GM12878 (cell line): ENCODE data around the gene RGS12. TPM values are rescaled to one million over a fixed set of nuclear protein-coding genes. Genes with fewer than 3 reads are reported as not detected.

Experiments used
- ATAC-seq: fragments of 200-7000 bp; cut with Tn5 transposase; 3 replicates; pipeline ENCODE4 v1.9.1; 2020; ENCODE audit warnings: mild to moderate bottlenecking, moderate library complexity
- BruUV-seq: library from RNA; stranded (reverse); fragments of 400-500 nt; replicated peaks from 2 replicates; lab custom pipeline; 2021; lab: Mats Ljungman, UMichigan
- CTCF ChIA-PET: fragments of 300-600 bp; sonication (Branson Sonifier 250); formaldehyde crosslinking; extraction: SDS; loops from one replicate; lab custom pipeline; 2021; ENCODE audit warnings: inconsistent platforms; lab: Yijun Ruan, JAX
- POLR2A ChIA-PET: fragments of 350-600 bp; formaldehyde crosslinking; extraction: SDS; loops from one replicate; lab custom pipeline; 2021; ENCODE audit warnings: inconsistent platforms; lab: Charles Lee
- RAD21 ChIA-PET: fragments of 300-600 bp; sonication (Branson Sonifier 250); formaldehyde crosslinking; loops from one replicate; lab custom pipeline; 2023; ENCODE audit warnings: antibody characterized with exemption; ENCODE audit not compliant: unreplicated experiment; lab: Charles Lee
- SMC1A ChIA-PET: fragments of 300-600 bp; sonication (Branson Sonifier 250); formaldehyde crosslinking; loops from one replicate; lab custom pipeline; 2023; ENCODE audit not compliant: unreplicated experiment, uncharacterized antibody; lab: Charles Lee
- DNase-seq: peaks from one replicate; pipeline ENCODE4 v3.0.0-alpha.2; 2011; ENCODE audit warnings: low read depth, low spot score
- FAIRE-seq: peaks from 3 replicates; lab custom pipeline; 2011; peaks lifted over from hg19 to GRCh38; lab: Jason Lieb, UNC
- H2AFZ ChIP-seq: 2 replicates; pipeline ENCODE4 v1.6.0; 2011; ENCODE audit warnings: low read depth, low read length, control low read depth; ENCODE audit not compliant: control insufficient read depth
- H3K27ac ChIP-seq: 2 replicates; pipeline ENCODE4 v1.5.1; 2011; ENCODE audit warnings: control low read depth; ENCODE audit not compliant: control insufficient read depth, insufficient read depth
- H3K27me3 ChIP-seq, 2 experiments: replicated peaks in 1 of 2; 2 replicates each; pipeline versions ENCODE4 v1.6.0 to v1.6.1; 2011; ENCODE audit warnings: low read length in 1 of 2; ENCODE audit not compliant: control insufficient read depth in 2 of 2, insufficient read depth in 2 of 2
- H3K36me3 ChIP-seq, 2 experiments: 2 replicates each; pipeline ENCODE4 v1.5.1; 2011; ENCODE audit warnings: low read length in 1 of 2; ENCODE audit not compliant: control insufficient read depth in 2 of 2, insufficient read depth in 2 of 2
- H3K4me1 ChIP-seq: 2 replicates; pipeline ENCODE4 v1.6.1; 2011; ENCODE audit warnings: mild to moderate bottlenecking, low read length, moderate library complexity, mixed read lengths; ENCODE audit not compliant: control insufficient read depth, insufficient read depth
- H3K4me2 ChIP-seq: 2 replicates; pipeline ENCODE4 v1.6.0; 2011; ENCODE audit warnings: control low read depth; ENCODE audit not compliant: control insufficient read depth, insufficient read depth
- H3K4me3 ChIP-seq: fragments of 200-600 bp; sonication (generic); 2 replicates; pipeline ENCODE4 v1.5.1; 2016
- H3K79me2 ChIP-seq: 2 replicates; pipeline ENCODE4 v1.6.0; 2011; ENCODE audit warnings: low read length; ENCODE audit not compliant: control insufficient read depth, insufficient read depth
- H3K9ac ChIP-seq: 2 replicates; pipeline ENCODE4 v1.8.0; 2011; ENCODE audit warnings: low read length, control low read depth, mixed read lengths; ENCODE audit not compliant: control insufficient read depth, insufficient read depth
- H3K9me3 ChIP-seq: replicated peaks from 3 replicates; pipeline ENCODE4 v1.5.1; 2011; ENCODE audit warnings: mild to moderate bottlenecking, low read length; ENCODE audit not compliant: control insufficient read depth, insufficient read depth
- H4K20me1 ChIP-seq: 2 replicates; pipeline ENCODE4 v1.6.0; 2011; ENCODE audit not compliant: control insufficient read depth, insufficient read depth
- CHD2 ChIP-seq: IDR thresholded peaks from 2 replicates; pipeline ENCODE4 v1.6.1; 2011; ENCODE audit warnings: low read depth, low read length, improper control_type of control experiment, borderline replicate concordance
- CHD4 ChIP-seq: fragments of 200-600 bp; sonication (generic); IDR thresholded peaks from 2 replicates; pipeline ENCODE4 v1.6.1; 2016; ENCODE audit warnings: mild to moderate bottlenecking
- EED ChIP-seq: sonication (generic); IDR thresholded peaks from 2 replicates; pipeline ENCODE4 v1.6.1; 2016; ENCODE audit warnings: antibody characterized with exemption, low read depth
- FOS ChIP-seq: IDR thresholded peaks from 3 replicates; pipeline ENCODE4 v1.6.1; 2011; ENCODE audit warnings: borderline replicate concordance; ENCODE audit not compliant: insufficient read length; ENCODE audit errors: extremely low read depth
- FOXK2 ChIP-seq: fragments of 450-650 bp; IDR thresholded peaks from 2 replicates; pipeline ENCODE4 v1.6.1; 2017; ENCODE audit warnings: mild to moderate bottlenecking, moderate library complexity
- HDAC6 ChIP-seq: fragments of 200-600 bp; sonication (generic); IDR thresholded peaks from one replicate; pipeline ENCODE4 v1.8.0; 2017; ENCODE audit warnings: antibody characterized with exemption; ENCODE audit not compliant: unreplicated experiment
- MEF2A ChIP-seq: IDR thresholded peaks from 2 replicates; pipeline ENCODE4 v1.6.1; 2011; ENCODE audit warnings: low read depth, mild to moderate bottlenecking, low read length, moderate library complexity; ENCODE audit not compliant: insufficient read depth
- NFXL1 ChIP-seq: fragments of 450-650 bp; IDR thresholded peaks from 2 replicates; pipeline ENCODE4 v1.6.1; 2017; ENCODE audit warnings: antibody characterized with exemption, mild to moderate bottlenecking, borderline replicate concordance
- RAD51 ChIP-seq: fragments of 450-650 bp; IDR thresholded peaks from 2 replicates; pipeline ENCODE4 v1.6.1; 2016; ENCODE audit warnings: moderate library complexity, mild to moderate bottlenecking, inconsistent platforms
- SREBF2 ChIP-seq: IDR thresholded peaks from 2 replicates; pipeline ENCODE4 v1.6.1; 2012; ENCODE audit warnings: mild to moderate bottlenecking, low read length
- WGBS: methylation state at CpG from one replicate; pipeline ENCODE4 v1.1.6; 2016; ENCODE audit warnings: low lambda C conversion rate; ENCODE audit not compliant: insufficient replicate concordance, insufficient coverage; ENCODE audit errors: missing lambda C conversion rate; 5-methylcytosine and 5-hydroxymethylcytosine counted together
- in situ Hi-C: fragments of 300-500 bp; cut with MboI; formaldehyde crosslinking; loops from 9 replicates; pipeline ENCODE4 v1.14.3; 2018; ENCODE audit warnings: mixed read lengths
- intact Hi-C: fragments of 100-400 bp; cut with micrococcal nuclease; formaldehyde crosslinking; loops from one replicate; pipeline ENCODE4 v1.14.2; 2022; ENCODE audit not compliant: unreplicated experiment
- polyA plus RNA-seq, 11 experiments: library from polyadenylated mRNA; depleted of rRNA in 4 of 11; unstranded in 6 of 11; stranded (reverse) in 5 of 11; fragments of >200 nt; fragmentation: Nextera tagmentation in 4 of 11; fragmentation: Illumina TruSeq in 1 of 11; extraction: Ambion mirVana in 4 of 11; extraction: Trizol in 1 of 11; gene quantifications; 1 replicate in 1 of 11; 2 replicates in 10 of 11; pipeline versions ENCODE4 v1.2.1 to v1.2.3, GENCODE V29; 2011 to 2016; ENCODE audit warnings: inconsistent platforms in 2 of 11, missing spikeins in 2 of 11, low read depth in 1 of 11
- total RNA-seq, 4 experiments: library from RNA; depleted of rRNA in 3 of 4; stranded (reverse); fragments of >200 nt in 3 of 4; fragmentation: Illumina TruSeq in 1 of 4; extraction: Trizol in 1 of 4; gene quantifications; 2 replicates each; pipeline versions ENCODE4 v1.2.1 to v1.2.3, GENCODE V29; 2013 to 2021
- TF ChIP-seq, protein P1 (sequence below): IDR thresholded peaks from 2 replicates; pipeline ENCODE4 v1.6.1; 2012; ENCODE audit warnings: low read depth, low read length, improper control_type of control experiment
- TF ChIP-seq, protein P2 (sequence below): IDR thresholded peaks from 2 replicates; pipeline ENCODE4 v1.6.1; 2011; ENCODE audit warnings: low read depth, mild to moderate bottlenecking, low read length, moderate library complexity, borderline replicate concordance; ENCODE audit errors: extremely low read depth
- TF ChIP-seq, protein P3 (sequence below), 3 experiments: IDR thresholded peaks in 2 of 3; conservative IDR thresholded peaks in 1 of 3; 2 replicates each; pipeline ENCODE4 v1.5.1; 2011; ENCODE audit warnings: low read depth in 3 of 3, low read length in 3 of 3, mild to moderate bottlenecking in 3 of 3, control low read depth in 2 of 3, moderate library complexity in 2 of 3, inconsistent platforms in 1 of 3, mixed read lengths in 1 of 3; ENCODE audit not compliant: control insufficient read depth in 2 of 3, insufficient read depth in 1 of 3; ENCODE audit errors: extremely low read depth in 1 of 3
- TF ChIP-seq, protein P4 (sequence below): fragments of 450-650 bp; IDR thresholded peaks from 2 replicates; pipeline ENCODE4 v1.6.1; 2018; ENCODE audit warnings: mild to moderate bottlenecking, low read depth, moderate library complexity; ENCODE audit not compliant: partially characterized antibody

RGS12 gene
- total and polyA plus RNA-seq, 10 of the 15 experiments (the other 5 are each of a cell fraction or from before 2014, with no cell fraction given) = 0.02 to 2.2 (median 0.73) TPM

DNA sequence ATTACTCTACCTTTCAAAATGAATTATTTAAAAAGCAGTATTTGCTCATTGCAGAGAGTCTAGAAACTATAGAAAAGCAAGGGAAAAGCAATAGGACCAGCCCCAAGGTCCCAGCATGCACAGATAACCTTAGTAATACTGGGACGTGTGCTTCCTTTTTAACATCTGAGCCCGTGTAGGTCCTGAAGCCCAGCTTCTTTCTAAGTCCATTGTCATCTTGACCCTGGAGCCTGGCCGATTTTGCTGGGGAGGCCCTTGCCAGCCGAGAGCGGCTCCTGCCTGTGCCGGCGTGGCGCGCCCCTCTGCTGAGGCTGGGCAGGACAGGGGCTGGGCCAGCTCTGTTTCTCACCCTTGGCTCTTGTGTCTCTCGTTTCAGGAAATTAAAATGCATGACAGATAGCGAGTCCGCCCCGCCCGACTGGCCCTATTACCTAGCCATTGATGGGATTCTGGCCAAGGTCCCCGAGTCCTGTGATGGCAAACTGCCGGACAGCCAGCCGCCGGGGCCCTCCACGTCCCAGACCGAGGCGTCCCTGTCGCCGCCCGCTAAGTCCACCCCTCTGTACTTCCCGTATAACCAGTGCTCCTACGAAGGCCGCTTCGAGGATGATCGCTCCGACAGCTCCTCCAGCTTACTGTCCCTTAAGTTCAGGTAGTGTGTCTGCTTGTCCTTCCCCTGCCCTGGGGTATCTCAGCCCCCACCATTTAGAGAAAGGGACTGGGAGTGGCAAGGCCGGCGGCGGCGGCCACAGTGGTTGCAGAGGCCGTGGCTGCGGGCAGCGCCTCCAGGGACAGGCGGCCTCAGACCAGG lies 39.8 kb upstream of the RGS12 start (continued):
- TF ChIP-seq, protein P1, sequence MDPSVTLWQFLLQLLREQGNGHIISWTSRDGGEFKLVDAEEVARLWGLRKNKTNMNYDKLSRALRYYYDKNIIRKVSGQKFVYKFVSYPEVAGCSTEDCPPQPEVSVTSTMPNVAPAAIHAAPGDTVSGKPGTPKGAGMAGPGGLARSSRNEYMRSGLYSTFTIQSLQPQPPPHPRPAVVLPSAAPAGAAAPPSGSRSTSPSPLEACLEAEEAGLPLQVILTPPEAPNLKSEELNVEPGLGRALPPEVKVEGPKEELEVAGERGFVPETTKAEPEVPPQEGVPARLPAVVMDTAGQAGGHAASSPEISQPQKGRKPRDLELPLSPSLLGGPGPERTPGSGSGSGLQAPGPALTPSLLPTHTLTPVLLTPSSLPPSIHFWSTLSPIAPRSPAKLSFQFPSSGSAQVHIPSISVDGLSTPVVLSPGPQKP = no peak
- TF ChIP-seq FOXK2 (no peak), SREBF2 (no peak), MEF2A (no peak)
- TF ChIP-seq, protein P2, sequence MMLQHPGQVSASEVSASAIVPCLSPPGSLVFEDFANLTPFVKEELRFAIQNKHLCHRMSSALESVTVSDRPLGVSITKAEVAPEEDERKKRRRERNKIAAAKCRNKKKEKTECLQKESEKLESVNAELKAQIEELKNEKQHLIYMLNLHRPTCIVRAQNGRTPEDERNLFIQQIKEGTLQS = no peak
- TF ChIP-seq, protein P3, sequence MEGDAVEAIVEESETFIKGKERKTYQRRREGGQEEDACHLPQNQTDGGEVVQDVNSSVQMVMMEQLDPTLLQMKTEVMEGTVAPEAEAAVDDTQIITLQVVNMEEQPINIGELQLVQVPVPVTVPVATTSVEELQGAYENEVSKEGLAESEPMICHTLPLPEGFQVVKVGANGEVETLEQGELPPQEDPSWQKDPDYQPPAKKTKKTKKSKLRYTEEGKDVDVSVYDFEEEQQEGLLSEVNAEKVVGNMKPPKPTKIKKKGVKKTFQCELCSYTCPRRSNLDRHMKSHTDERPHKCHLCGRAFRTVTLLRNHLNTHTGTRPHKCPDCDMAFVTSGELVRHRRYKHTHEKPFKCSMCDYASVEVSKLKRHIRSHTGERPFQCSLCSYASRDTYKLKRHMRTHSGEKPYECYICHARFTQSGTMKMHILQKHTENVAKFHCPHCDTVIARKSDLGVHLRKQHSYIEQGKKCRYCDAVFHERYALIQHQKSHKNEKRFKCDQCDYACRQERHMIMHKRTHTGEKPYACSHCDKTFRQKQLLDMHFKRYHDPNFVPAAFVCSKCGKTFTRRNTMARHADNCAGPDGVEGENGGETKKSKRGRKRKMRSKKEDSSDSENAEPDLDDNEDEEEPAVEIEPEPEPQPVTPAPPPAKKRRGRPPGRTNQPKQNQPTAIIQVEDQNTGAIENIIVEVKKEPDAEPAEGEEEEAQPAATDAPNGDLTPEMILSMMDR (IDR thresholded peaks at IDR 0.05 in 2 of 3, conservative IDR thresholded peaks at IDR 0.05 in 1 of 3; ENCODE audit: control insufficient read depth in 2 of 3, extremely low read depth in 1 of 3, insufficient read depth in 1 of 3, low read depth in 3 of 3, low read length in 3 of 3) = no peak

DNA sequence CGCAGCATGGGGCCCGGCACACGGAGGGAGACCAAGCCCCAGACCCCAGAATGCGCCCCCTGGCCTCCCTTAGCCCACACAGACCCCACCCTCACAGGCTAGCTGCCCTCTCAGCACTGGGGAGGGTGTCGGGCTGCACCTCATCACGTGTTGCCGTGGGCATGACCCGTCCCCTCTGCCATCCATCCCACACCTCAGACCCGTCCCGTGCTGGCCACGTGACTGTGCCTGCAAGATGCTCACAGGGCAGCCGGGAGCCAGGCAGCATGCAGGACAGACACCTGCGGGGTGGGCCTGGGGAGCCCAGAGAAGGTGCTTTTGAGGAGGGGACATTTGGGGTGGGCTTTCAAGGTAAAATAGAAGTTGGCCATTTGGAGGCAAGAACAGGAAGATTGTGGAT lies 39.0 kb upstream of the RGS12 start:
- no peaks in the 10 kb centered on the region for H3K79me2 ChIP-seq
- H3K27ac ChIP-seq = no peak overlapping the region
- 86% methylated on average over 13 of the region's 13 CpGs for WGBS
- RAD21 ChIA-PET = interaction anchor here (0.6 kb wide), 1 partner anchor 95 kb away, joined by 3 read pairs; no protein-coding TSS in a partner anchor
- H3K4me2 ChIP-seq = no peak overlapping the region
- no peak overlapping the region for H2AFZ ChIP-seq
- no peaks in the 10 kb centered on the region for H3K9me3 ChIP-seq
- no peak for FAIRE-seq
- intact Hi-C loops (no loop called here), in situ Hi-C loops (no loop called here)
- POLR2A ChIA-PET = no interaction called here
- peaks cover 3% of the 10 kb centered on the region; the same call in 1 of the 2 replicates for H3K4me1 ChIP-seq
- H3K27me3 ChIP-seq = no peaks in the 10 kb centered on the region
- SMC1A ChIA-PET = no interaction called here
- no peak for DNase-seq
- no peaks in the 10 kb centered on the region for H4K20me1 ChIP-seq
- H3K36me3 ChIP-seq = no peaks in the 10 kb centered on the region
- CTCF ChIA-PET = no interaction called here
- H3K4me3 ChIP-seq = no peak overlapping the region
- H3K9ac ChIP-seq = no peak overlapping the region
- no TSS peak for BruUV-seq
- no peak for ATAC-seq
- TF ChIP-seq EED (no peak), NFXL1 (no peak), CHD4 (no peak), HDAC6 (no peak), FOS (no peak), RAD51 (no peak), CHD2 (no peak)
- TF ChIP-seq, protein P4, sequence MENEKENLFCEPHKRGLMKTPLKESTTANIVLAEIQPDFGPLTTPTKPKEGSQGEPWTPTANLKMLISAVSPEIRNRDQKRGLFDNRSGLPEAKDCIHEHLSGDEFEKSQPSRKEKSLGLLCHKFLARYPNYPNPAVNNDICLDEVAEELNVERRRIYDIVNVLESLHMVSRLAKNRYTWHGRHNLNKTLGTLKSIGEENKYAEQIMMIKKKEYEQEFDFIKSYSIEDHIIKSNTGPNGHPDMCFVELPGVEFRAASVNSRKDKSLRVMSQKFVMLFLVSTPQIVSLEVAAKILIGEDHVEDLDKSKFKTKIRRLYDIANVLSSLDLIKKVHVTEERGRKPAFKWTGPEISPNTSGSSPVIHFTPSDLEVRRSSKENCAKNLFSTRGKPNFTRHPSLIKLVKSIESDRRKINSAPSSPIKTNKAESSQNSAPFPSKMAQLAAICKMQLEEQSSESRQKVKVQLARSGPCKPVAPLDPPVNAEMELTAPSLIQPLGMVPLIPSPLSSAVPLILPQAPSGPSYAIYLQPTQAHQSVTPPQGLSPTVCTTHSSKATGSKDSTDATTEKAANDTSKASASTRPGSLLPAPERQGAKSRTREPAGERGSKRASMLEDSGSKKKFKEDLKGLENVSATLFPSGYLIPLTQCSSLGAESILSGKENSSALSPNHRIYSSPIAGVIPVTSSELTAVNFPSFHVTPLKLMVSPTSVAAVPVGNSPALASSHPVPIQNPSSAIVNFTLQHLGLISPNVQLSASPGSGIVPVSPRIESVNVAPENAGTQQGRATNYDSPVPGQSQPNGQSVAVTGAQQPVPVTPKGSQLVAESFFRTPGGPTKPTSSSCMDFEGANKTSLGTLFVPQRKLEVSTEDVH = no peak
